Dendritic cell treated with granulocyte-macrophage colony-stimulating factor and Interleukin-4, amounts not matched to agents 40 ng/mL and 50 ng/mL, for 4 days (primary cell): Measurements from ENCODE around the gene PPP1R12B.

Source experiments
- H3K27ac Mint-ChIP-seq: one replicate; pipeline ENCODE4 v1.8.0; 2022; ENCODE audit warnings: mild to moderate bottlenecking, mixed read lengths
- H3K27me3 Mint-ChIP-seq: one replicate; pipeline ENCODE4 v1.8.0; 2022; ENCODE audit warnings: mild to moderate bottlenecking, mixed read lengths
- H3K36me3 Mint-ChIP-seq: one replicate; pipeline ENCODE4 v1.8.0; 2022; ENCODE audit warnings: low read depth, mixed read lengths
- H3K4me1 Mint-ChIP-seq: one replicate; pipeline ENCODE4 v1.8.0; 2022; ENCODE audit warnings: low read depth, mixed read lengths
- H3K4me3 Mint-ChIP-seq: one replicate; pipeline ENCODE4 v1.8.0; 2022; ENCODE audit warnings: mild to moderate bottlenecking, moderate library complexity, mixed read lengths
- H3K9me3 Mint-ChIP-seq: one replicate; pipeline ENCODE4 v1.8.0; 2022; ENCODE audit warnings: mixed read lengths
- intact Hi-C: fragments of 100-400 bp; cut with micrococcal nuclease; formaldehyde crosslinking; loops from one replicate; pipeline ENCODE4 v1.15.0; 2022

Gene PPP1R12B, protein sequence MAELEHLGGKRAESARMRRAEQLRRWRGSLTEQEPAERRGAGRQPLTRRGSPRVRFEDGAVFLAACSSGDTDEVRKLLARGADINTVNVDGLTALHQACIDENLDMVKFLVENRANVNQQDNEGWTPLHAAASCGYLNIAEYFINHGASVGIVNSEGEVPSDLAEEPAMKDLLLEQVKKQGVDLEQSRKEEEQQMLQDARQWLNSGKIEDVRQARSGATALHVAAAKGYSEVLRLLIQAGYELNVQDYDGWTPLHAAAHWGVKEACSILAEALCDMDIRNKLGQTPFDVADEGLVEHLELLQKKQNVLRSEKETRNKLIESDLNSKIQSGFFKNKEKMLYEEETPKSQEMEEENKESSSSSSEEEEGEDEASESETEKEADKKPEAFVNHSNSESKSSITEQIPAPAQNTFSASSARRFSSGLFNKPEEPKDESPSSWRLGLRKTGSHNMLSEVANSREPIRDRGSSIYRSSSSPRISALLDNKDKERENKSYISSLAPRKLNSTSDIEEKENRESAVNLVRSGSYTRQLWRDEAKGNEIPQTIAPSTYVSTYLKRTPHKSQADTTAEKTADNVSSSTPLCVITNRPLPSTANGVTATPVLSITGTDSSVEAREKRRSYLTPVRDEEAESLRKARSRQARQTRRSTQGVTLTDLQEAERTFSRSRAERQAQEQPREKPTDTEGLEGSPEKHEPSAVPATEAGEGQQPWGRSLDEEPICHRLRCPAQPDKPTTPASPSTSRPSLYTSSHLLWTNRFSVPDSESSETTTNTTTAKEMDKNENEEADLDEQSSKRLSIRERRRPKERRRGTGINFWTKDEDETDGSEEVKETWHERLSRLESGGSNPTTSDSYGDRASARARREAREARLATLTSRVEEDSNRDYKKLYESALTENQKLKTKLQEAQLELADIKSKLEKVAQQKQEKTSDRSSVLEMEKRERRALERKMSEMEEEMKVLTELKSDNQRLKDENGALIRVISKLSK

DNA sequence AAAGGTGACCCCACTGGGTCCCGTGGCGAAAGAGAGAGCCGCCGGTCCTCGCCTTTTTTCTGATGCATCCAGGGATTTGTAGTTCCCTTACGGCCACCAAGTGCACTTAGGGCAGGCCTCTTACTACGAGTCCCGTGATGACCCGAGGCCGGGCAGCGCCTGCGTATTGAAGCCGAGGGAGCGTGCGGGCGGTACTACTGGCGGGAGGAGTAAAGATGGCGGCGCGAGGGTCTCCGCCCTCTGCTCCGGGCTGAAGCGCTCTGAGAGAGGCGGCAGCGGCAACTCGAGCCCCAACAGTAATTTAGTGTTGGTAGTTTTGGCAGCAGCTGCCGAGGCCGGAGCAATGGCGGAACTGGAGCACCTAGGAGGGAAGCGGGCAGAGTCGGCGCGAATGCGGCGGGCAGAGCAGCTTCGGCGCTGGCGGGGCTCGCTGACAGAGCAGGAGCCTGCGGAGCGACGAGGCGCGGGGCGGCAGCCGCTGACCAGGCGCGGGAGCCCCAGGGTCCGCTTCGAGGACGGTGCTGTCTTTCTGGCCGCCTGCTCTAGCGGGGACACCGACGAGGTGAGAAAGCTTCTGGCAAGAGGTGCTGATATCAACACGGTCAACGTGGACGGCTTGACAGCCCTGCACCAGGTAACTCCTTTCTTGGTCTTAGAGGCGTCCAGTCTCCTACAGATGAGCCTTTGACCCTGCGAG, at the start of gene PPP1R12B:
Gene PPP1R12B, plus strand, starts transcription at position 191 of the 697 bp plus-strand sequence. Its CDS starts 153 bp downstream, at position 344.
- Mint-ChIP-seq H3K4me3 (peak within 1 kb of the TSS; percentile 100), H3K27me3 (no peaks in the 10 kb centered on the region), H3K27ac (peak within 1 kb of the TSS; percentile 95), H3K9me3 (no peaks in the 10 kb centered on the region), H3K4me1 (peaks cover 40% of the 10 kb centered on the region), H3K36me3 (peaks cover 12% of the 10 kb centered on the region)
- intact Hi-C loops, result loop anchor here (10.0 kb wide), 2 partner anchors 266 to 366 kb away; partner anchors contain the start of gene SYT2

DNA sequence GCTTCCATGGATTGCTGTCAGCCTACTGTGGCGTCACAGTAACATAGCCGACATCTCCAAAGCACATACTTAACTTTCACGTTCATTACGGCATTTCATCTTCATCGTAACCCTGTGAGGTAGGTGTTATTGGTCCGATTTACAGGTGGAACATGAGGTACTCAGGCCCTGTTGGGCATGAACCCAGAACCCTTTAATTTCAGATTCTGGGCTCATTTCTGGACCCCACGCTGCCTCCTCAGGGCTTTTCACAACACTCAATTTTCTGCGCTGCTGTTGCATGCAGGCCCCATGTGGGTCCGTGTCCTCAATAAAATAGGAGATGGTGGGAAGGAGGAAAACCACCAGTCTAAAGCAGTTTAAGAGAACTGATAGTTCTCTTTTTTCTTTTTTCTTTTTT, 46.3 kb upstream of the PPP1R12B start:
- H3K27ac Mint-ChIP-seq, result no peak overlapping the region
- H3K4me3 Mint-ChIP-seq, result no peak overlapping the region
- no peaks in the 10 kb centered on the region for H3K36me3 Mint-ChIP-seq
- H3K27me3 Mint-ChIP-seq, result peaks cover 8% of the 10 kb centered on the region
- no peaks in the 10 kb centered on the region for H3K9me3 Mint-ChIP-seq
- intact Hi-C loops, result no loop called here
- H3K4me1 Mint-ChIP-seq, result no peaks in the 10 kb centered on the region

DNA sequence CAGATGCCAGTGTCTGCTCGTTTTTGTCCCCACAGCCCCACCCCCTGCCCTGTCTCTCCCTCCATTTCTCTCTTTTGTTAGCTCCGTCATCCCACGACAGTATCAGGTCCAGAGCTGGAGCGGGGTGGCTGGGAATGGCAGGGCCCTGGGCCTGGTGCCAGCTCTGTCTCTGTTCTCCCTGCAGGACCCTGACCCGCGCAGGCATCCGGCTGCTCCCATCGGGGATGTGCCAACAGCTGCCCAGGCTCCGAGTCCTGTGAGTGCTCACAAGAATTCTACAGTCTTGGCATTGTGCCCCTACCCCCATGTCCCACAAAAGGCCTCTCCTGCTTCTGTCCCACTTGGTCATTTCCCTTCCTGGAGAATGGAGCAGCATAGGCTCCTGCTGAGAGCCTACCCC, 44.1 kb upstream of the PPP1R12B start:
- H3K27ac Mint-ChIP-seq, result no peak overlapping the region

DNA sequence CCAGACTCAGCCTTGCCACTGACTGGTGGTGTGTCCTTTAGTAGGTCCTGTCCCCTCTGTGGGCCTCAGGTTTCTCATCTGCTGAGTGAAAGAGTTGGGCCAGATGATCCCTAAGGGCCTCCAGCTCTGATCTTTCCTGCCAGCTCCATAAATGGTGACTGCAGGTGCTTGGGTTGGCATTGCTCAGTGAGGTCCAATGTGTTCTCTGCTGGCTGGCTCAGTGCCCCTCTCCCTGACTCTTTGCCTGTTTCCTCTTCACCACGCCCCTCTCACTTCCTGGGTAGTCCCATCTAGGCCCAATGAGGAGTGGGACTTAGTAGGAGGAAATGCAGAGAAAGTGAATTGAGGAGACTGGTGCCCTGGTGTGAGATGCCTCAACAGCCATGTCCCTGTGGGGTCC, 43.3 kb upstream of the PPP1R12B start:
- no peak overlapping the region for H3K27ac Mint-ChIP-seq
- intact Hi-C loops, result no loop called here
- H3K9me3 Mint-ChIP-seq, result no peaks in the 10 kb centered on the region
- peaks cover 10% of the 10 kb centered on the region for H3K27me3 Mint-ChIP-seq
- H3K36me3 Mint-ChIP-seq, result no peaks in the 10 kb centered on the region
- no peak overlapping the region for H3K4me3 Mint-ChIP-seq
- H3K4me1 Mint-ChIP-seq, result no peaks in the 10 kb centered on the region

More for the DNA sequence above, 44.1 kb upstream of the PPP1R12B start:
- H3K27me3 Mint-ChIP-seq, result peaks cover 11% of the 10 kb centered on the region
- no peaks in the 10 kb centered on the region for H3K4me1 Mint-ChIP-seq
- no peaks in the 10 kb centered on the region for H3K36me3 Mint-ChIP-seq
- H3K9me3 Mint-ChIP-seq, result no peaks in the 10 kb centered on the region
- intact Hi-C loops, result no loop called here
- H3K4me3 Mint-ChIP-seq, result no peak overlapping the region

DNA sequence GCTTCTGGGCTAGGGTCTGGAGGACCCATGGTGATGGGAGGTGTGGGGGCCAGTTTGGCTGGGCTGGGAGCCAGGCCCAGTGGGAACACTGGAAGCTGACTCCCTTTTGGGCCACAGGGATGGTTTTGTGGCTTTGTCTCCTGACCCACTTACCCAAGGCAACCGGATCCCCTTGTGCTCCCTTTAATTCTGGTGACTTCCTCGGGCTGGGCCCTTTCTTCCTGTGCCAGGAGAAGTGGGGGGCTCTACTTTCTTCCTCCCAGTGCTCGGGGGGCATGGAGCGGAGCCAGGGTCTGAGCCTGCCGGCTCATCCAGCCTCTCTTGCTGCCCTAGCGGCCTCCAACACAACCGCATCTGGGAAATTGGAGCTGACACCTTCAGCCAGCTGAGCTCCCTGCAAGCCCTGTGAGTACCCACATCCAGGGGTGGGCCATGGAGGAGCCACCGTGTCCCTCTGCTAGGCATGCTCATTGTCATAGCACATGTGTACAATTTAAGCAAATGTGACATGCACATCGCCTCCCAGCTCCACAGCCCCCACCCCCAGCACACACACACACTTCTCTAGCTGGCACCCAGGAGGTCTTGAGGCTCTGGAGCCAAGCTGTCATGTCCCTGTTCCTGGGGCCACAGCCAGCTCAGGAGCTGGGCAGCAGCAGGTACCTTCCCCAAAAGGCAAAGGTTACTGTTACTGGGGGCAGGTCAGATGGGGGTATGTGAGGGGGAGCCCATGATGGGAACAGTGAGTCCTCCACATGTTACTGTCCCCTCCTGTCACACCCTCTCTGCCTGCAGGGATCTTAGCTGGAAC, 41.8 kb upstream of the PPP1R12B start:
- H3K9me3 Mint-ChIP-seq, result no peaks in the 10 kb centered on the region
- H3K4me3 Mint-ChIP-seq, result no peak overlapping the region
- no peaks in the 10 kb centered on the region for H3K36me3 Mint-ChIP-seq
- H3K27ac Mint-ChIP-seq, result no peak overlapping the region
- H3K27me3 Mint-ChIP-seq, result peaks cover 16% of the 10 kb centered on the region
- H3K4me1 Mint-ChIP-seq, result no peaks in the 10 kb centered on the region
- intact Hi-C loops, result no loop called here

DNA sequence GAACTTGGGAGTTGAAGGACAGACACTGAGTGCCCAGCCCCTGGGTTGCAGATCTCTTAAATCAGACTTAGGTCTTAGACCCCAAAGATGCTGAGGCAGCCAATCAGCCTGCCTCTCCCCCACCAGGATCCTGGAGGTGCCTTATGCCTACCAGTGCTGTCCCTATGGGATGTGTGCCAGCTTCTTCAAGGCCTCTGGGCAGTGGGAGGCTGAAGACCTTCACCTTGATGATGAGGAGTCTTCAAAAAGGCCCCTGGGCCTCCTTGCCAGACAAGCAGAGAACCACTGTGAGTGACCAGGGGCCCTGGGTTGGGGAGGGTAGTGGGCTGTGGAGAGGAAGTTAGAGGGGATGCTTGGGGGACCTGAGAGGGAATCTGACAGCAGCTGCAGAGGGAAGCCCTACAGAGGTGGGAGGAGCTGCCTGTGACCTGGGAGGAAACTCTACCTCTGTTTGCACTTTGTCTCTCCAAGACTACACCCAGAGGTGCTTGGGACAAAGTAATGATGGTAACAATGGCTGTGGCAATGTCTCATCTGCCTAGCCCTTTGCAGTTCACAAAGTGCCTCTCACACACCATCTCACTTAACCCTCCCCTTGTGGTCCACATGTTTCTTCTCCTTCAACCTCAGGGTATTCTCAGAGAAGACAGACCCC, 38.3 kb upstream of the PPP1R12B start:
- Mint-ChIP-seq H3K4me3 (no peak overlapping the region), H3K36me3 (no peaks in the 10 kb centered on the region), H3K27ac (no peak overlapping the region), H3K4me1 (no peaks in the 10 kb centered on the region), H3K27me3 (peaks cover 27% of the 10 kb centered on the region), H3K9me3 (no peaks in the 10 kb centered on the region)
- intact Hi-C loops, result no loop called here

DNA sequence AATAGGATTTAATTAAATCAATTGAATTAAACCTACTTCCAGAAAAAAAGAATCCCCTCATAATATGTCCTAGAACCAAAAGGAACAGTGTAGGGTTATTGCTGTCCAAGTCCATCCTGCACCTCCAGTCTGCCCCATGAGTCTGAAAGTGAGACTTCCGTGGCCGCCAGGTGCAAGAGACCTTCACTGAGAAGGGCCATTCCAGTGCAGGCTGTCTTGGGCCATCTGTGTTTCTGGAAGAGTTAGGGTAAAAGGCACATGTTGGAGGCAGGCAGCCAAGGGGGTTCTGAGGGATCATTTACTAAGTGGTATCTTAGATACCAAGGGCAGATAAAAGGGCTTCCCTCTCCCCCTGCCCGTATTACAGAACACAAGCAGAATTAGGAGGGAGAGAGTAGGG, 37.8 kb upstream of the PPP1R12B start:
- peaks cover 27% of the 10 kb centered on the region for H3K27me3 Mint-ChIP-seq
- H3K4me1 Mint-ChIP-seq, result no peaks in the 10 kb centered on the region
- no peak overlapping the region for H3K27ac Mint-ChIP-seq
- H3K9me3 Mint-ChIP-seq, result no peaks in the 10 kb centered on the region
- H3K36me3 Mint-ChIP-seq, result no peaks in the 10 kb centered on the region
- intact Hi-C loops, result no loop called here
- no peak overlapping the region for H3K4me3 Mint-ChIP-seq

DNA sequence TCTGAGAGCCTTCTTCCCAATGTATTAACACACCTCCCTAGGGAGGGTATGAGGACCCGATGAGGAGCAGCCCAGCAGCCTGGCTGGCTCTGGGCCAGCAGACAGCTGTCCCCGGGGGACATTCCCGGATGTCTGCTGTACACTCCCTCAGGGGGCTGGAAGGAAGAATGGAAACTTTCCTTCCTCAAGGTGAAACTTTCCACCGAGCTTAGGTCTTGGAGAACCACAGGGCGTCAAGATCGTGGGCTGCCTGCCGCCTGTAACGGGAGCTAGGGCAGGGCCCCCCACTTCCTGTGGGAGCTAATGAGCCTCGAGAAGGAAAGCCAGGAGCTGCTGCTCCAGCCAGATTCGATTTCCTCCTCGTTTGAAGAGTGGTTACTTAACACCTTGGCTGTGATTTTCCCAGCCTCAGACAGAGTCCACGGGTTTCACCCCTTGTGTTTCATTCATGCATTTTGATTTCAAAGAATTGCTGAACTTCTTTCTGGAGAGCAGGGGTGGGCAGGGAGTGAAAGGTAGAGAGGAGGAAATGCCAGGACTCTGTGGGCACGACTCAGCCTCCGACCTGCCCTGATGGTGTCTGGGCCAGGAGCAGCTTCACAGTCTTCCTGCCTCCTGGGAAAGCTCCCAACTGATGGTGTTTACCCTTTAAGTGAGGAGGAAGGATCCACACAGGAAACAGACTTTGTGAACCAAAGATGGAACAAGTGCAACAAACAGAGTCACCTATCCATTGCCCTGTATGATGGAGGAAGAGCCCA, 36.4 kb upstream of the PPP1R12B start:
- Mint-ChIP-seq H3K36me3 (no peaks in the 10 kb centered on the region), H3K4me3 (no peak overlapping the region), H3K27me3 (peaks cover 33% of the 10 kb centered on the region), H3K9me3 (no peaks in the 10 kb centered on the region), H3K27ac (no peak overlapping the region), H3K4me1 (no peaks in the 10 kb centered on the region)
- intact Hi-C loops, result no loop called here

DNA sequence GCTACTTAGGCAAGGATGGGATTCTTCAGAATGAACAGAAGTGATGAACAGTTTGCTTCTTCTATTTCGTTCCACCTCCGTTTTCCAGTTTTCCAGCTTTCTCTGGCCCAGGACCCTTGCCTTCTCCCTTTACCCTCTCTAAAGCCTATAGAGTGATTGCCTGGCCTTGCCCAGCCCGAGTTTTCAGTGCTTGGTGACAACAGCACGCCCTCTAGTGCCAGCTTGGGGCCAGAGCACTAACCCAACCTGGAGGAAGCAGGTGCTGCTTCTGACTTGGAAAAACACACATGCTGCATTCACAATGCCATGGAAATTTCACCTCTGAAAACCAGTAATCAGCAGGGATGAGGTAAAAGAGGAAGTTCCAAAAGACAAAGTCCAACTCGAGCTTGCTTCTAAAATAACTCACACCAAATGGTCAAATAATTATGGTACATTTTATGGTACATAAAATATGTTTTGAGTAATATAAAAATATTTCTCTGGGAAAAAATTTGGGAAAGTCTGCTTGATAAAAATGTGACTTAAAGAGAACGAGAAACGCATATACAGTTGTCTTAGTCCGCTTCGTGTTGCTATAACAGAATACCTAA, 32.8 kb upstream of the PPP1R12B start:
- Mint-ChIP-seq H3K27me3 (peaks cover 44% of the 10 kb centered on the region), H3K27ac (no peak overlapping the region), H3K4me1 (no peaks in the 10 kb centered on the region), H3K36me3 (no peaks in the 10 kb centered on the region), H3K9me3 (no peaks in the 10 kb centered on the region), H3K4me3 (no peak overlapping the region)
- intact Hi-C loops, result loop anchor here (1.0 kb wide), 1 partner anchor 123 kb away; no protein-coding TSS in a partner anchor

DNA sequence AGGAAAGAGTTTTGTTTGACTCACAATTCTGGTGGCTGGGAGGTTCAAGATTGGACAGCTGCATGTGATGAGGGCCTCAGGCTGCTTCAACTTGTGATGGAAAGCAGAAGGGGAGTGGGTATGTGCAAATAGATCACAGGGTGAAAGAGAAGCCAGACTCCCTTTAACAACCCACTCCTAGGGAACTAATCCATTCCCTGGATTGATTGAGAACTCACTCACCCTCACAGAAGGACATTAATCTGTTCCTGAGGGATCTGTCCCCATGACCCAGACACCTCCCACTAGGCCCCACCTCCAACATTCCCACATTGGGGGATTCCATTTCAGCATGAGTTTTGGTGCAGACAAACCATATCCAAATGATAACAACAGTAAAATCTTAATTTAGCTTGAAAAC, 32.3 kb upstream of the PPP1R12B start:
- no peaks in the 10 kb centered on the region for H3K9me3 Mint-ChIP-seq
- no peaks in the 10 kb centered on the region for H3K4me1 Mint-ChIP-seq
- no peak overlapping the region for H3K4me3 Mint-ChIP-seq
- H3K36me3 Mint-ChIP-seq, result no peaks in the 10 kb centered on the region
- intact Hi-C loops, result no loop called here
- no peak overlapping the region for H3K27ac Mint-ChIP-seq
- peaks cover 41% of the 10 kb centered on the region for H3K27me3 Mint-ChIP-seq

DNA sequence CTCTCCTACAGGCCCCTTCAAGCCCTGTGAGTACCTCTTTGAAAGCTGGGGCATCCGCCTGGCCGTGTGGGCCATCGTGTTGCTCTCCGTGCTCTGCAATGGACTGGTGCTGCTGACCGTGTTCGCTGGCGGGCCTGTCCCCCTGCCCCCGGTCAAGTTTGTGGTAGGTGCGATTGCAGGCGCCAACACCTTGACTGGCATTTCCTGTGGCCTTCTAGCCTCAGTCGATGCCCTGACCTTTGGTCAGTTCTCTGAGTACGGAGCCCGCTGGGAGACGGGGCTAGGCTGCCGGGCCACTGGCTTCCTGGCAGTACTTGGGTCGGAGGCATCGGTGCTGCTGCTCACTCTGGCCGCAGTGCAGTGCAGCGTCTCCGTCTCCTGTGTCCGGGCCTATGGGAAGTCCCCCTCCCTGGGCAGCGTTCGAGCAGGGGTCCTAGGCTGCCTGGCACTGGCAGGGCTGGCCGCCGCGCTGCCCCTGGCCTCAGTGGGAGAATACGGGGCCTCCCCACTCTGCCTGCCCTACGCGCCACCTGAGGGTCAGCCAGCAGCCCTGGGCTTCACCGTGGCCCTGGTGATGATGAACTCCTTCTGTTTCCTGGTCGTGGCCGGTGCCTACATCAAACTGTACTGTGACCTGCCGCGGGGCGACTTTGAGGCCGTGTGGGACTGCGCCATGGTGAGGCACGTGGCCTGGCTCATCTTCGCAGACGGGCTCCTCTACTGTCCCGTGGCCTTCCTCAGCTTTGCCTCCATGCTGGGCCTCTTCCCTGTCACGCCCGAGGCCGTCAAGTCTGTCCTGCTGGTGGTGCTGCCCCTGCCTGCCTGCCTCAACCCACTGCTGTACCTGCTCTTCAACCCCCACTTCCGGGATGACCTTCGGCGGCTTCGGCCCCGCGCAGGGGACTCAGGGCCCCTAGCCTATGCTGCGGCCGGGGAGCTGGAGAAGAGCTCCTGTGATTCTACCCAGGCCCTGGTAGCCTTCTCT, 30.3 kb upstream of the PPP1R12B start:
- H3K27me3 Mint-ChIP-seq, result peaks cover 31% of the 10 kb centered on the region
- H3K4me3 Mint-ChIP-seq, result no peak overlapping the region

More for the DNA sequence above, 30.3 kb upstream of the PPP1R12B start:
- intact Hi-C loops, result no loop called here
- Mint-ChIP-seq H3K27ac (no peak overlapping the region), H3K9me3 (no peaks in the 10 kb centered on the region), H3K4me1 (peaks cover 5% of the 10 kb centered on the region), H3K36me3 (no peaks in the 10 kb centered on the region)
